Upper lobe of left lung (tissue), 6 donors: ENCODE measurements around the gene DST. TPM values are rescaled to one million over a fixed set of nuclear protein-coding genes. Genes with fewer than 3 reads are reported as not detected.
A peak's percentile ranks its signal among the peaks of the same experiment; 100 is the strongest.

Source experiments
- ATAC-seq, 2 donors: fragments of 200-7000 bp; cut with Tn5 transposase; one replicate each; pipeline ENCODE4 v1.9.1; 2022; ENCODE audit warnings: mild to moderate bottlenecking in 2 of 2, moderate library complexity in 2 of 2; ENCODE audit not compliant: low FRiP score in 2 of 2
- DNase-seq, 2 donors: peaks; one replicate each; pipeline ENCODE4 v3.0.0-alpha.2; 2019 to 2020
- H3K27ac ChIP-seq, 4 donors: fragments of 200-600 bp; sonication (generic); one replicate each; pipeline ENCODE4 v1.5.1; 2016 to 2019
- H3K27me3 ChIP-seq, 4 donors: fragments of 200-600 bp; sonication (generic); one replicate each; pipeline ENCODE4 v1.5.1; 2017 to 2019
- H3K36me3 ChIP-seq, 4 donors: fragments of 200-600 bp; sonication (generic); one replicate each; pipeline ENCODE4 v1.5.1; 2016 to 2019
- H3K4me1 ChIP-seq, 4 donors: fragments of 200-600 bp; sonication (generic); one replicate each; pipeline ENCODE4 v1.5.1; 2018 to 2019
- H3K4me3 ChIP-seq, 4 donors: fragments of 200-600 bp; sonication (generic); one replicate each; pipeline ENCODE4 v1.5.1; 2017 to 2019; ENCODE audit warnings: mild to moderate bottlenecking in 2 of 4, moderate library complexity in 1 of 4
- H3K9me3 ChIP-seq, 4 donors: fragments of 200-600 bp; sonication (generic); one replicate each; pipeline ENCODE4 v1.5.1; 2018 to 2019
- EP300 ChIP-seq, 4 donors: sonication (generic); formaldehyde crosslinking; IDR thresholded peaks; one replicate each; pipeline ENCODE4 v1.5.1; 2017; ENCODE audit warnings: antibody characterized with exemption in 4 of 4, control low read depth in 2 of 4
- POLR2A ChIP-seq, 4 donors: fragments of 450-650 bp; IDR thresholded peaks; one replicate each; pipeline ENCODE4 v1.5.1; 2016 to 2017; ENCODE audit warnings: antibody characterized with exemption in 4 of 4, mild to moderate bottlenecking in 2 of 4
- POLR2AphosphoS5 ChIP-seq, 2 donors: sonication (generic); formaldehyde crosslinking; IDR thresholded peaks; one replicate each; pipeline ENCODE4 v1.5.1; 2017; ENCODE audit warnings: antibody characterized with exemption in 2 of 2
- WGBS, 2 donors: methylation state at CpG; one replicate each; pipeline ENCODE4 v1.1.5; 2017 to 2018; 5-methylcytosine and 5-hydroxymethylcytosine counted together
- total RNA-seq, 6 donors: library from RNA; depleted of rRNA in 4 of 6; stranded (reverse); fragments of >200 nt in 4 of 6; gene quantifications; one replicate each; pipeline versions ENCODE4 v1.1.0 to v1.2.1, GENCODE V29; 2016 to 2021
- TF ChIP-seq, protein P1 (sequence below), 6 experiments: fragments of 450-650 bp in 4 of 6; fragments of 200-600 bp in 2 of 6; sonication (generic) in 2 of 6; IDR thresholded peaks; one replicate each; pipeline ENCODE4 v1.5.1; 2016 to 2019; ENCODE audit warnings: antibody characterized with exemption in 6 of 6
- donor health status: DM: no; HTN: no; CAD: no; lungs with moderate emphysema.
- donor health status: DM: no; HTN: yes; CAD: no; lungs with severe emphysema.

The DST gene
- total RNA-seq, 6 donors from 2014 or later: 241 to 477 (median 341) TPM

DNA sequence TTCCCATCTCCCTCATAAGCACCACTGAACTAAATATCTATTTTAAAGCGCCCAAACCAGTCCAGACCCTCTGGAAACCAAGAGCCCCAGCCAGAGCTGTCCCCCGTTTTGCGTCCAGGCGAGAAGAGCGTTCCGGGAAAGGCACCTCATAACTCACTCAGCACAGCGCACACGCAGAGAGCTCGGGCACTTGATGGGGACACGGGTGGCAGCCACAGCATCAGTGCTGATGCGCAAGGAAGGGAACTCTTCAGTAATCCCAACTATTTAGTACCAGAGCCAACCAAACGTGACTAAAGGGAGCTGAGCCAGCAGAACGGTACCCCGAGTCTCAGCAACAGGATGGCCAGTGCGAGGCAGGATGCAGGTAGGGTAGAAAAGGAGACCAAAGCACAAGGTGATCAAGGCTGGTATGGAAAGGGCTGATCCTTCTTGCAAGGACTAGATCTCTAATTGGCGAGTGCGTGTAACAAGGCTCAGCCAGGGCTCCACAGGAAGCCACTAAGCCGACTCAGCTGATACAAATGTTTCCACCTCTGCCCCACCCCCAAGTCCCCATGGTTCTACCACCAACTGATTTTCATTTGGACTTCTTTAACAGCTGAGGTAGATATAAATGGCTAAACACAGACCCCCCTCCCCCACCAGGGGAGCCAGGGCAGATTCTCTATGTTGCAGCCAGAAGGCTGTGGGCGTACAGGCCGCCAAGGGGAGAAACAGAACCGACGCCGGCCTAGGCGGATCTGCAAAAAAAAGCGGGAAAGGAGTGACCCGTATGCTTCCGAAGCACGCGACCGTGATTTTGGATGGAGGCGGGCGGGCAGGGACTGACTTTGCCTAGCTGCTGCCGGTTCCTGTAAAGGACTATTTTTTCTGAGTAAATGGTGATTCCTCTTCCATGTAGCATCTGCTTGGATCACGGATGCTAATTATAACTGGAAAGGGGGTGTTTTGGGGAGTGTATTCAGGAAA, 211.8 kb downstream of the DST start:
- H3K27me3 ChIP-seq: no peaks in the 10 kb centered on the region
- H3K36me3 ChIP-seq: no peaks in the 10 kb centered on the region
- H3K4me1 ChIP-seq: no peaks in the 10 kb centered on the region
- peak in 1 of 2 donors; percentile 29 for DNase-seq
- no peak overlapping the region for H3K27ac ChIP-seq
- TF ChIP-seq, protein P1, sequence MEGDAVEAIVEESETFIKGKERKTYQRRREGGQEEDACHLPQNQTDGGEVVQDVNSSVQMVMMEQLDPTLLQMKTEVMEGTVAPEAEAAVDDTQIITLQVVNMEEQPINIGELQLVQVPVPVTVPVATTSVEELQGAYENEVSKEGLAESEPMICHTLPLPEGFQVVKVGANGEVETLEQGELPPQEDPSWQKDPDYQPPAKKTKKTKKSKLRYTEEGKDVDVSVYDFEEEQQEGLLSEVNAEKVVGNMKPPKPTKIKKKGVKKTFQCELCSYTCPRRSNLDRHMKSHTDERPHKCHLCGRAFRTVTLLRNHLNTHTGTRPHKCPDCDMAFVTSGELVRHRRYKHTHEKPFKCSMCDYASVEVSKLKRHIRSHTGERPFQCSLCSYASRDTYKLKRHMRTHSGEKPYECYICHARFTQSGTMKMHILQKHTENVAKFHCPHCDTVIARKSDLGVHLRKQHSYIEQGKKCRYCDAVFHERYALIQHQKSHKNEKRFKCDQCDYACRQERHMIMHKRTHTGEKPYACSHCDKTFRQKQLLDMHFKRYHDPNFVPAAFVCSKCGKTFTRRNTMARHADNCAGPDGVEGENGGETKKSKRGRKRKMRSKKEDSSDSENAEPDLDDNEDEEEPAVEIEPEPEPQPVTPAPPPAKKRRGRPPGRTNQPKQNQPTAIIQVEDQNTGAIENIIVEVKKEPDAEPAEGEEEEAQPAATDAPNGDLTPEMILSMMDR (IDR thresholded peaks at IDR 0.05): no peak
- TF ChIP-seq POLR2A (IDR thresholded peaks at IDR 0.05): no peak
- no peak for TF ChIP-seq EP300 (IDR thresholded peaks at IDR 0.05)
- TF ChIP-seq POLR2AphosphoS5 (IDR thresholded peaks at IDR 0.05): no peak
- H3K9me3 ChIP-seq: peaks cover 0 to 15% (median 3%) of the 10 kb centered on the region in 4 donors
- no peak for ATAC-seq
- 87 to 88% methylated on average over 32 to 34 of the region's 34 CpGs for WGBS, 2 donors
- H3K4me3 ChIP-seq: no peak overlapping the region

DNA sequence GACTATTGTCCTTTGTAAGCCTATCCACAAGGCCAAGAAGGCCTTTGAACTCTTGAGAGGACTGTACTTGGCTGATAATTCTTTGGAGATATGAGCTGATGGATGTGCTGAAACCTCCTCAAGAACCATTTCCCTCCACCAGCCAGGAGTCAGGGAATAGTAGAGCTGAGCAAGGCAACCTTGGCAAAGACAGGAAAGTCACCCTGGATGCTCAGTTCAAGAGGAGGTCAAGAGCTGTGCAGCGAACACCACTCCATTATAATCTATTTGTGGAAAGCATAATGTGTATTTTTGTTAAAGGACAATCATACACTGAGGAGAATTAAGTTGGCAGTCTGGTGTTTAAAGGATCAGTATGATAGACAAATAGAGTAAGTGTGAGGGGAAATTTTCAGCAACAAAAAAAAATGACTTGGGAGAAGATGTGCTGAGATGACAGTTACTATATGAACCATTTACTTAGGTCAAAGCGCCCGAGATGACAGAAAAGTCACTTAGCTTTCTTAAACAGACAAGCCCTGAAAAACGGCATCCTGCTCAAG, 218.1 kb downstream of the DST start:
- WGBS, 2 donors: 76 to 86% methylated on average over 4 of the region's 4 CpGs
- no peaks in the 10 kb centered on the region for H3K36me3 ChIP-seq
- H3K9me3 ChIP-seq: no peaks in the 10 kb centered on the region
- DNase-seq (no peak), ATAC-seq (no peak)
- no peaks in the 10 kb centered on the region for H3K4me1 ChIP-seq
- H3K4me3 ChIP-seq: no peak overlapping the region
- TF ChIP-seq POLR2A (IDR thresholded peaks at IDR 0.05) (no peak), POLR2AphosphoS5 (IDR thresholded peaks at IDR 0.05) (no peak), EP300 (IDR thresholded peaks at IDR 0.05) (no peak)
- TF ChIP-seq, protein P1 (IDR thresholded peaks at IDR 0.05): no peak
- H3K27ac ChIP-seq: no peak overlapping the region
- no peaks in the 10 kb centered on the region for H3K27me3 ChIP-seq

DNA sequence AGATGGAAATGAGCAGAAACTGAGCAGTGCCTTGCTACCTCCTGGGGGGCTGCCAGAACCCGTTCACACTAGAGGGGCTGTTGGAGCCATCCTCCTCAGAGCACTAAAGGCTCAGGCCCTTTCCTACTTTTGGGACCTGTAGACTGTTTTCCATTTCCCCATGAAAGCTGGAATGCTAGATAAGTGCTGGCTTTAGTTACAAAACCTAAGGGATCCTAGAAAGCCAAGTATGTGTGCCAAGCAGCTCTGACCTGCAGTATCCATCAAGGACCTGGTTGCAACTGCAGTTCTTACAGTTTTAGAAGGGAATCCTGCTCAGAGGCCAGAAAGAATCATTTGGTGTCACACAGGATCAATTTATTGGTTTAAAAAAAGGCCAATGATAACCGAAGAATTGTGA, 218.6 kb downstream of the DST start:
- Histone ChIP-seq H3K4me1 (no peaks in the 10 kb centered on the region), H3K4me3 (no peak overlapping the region), H3K36me3 (no peaks in the 10 kb centered on the region), H3K27ac (no peak overlapping the region), H3K27me3 (no peaks in the 10 kb centered on the region), H3K9me3 (no peaks in the 10 kb centered on the region)
- ATAC-seq (peak in 1 of 2 donors; percentile 32), DNase-seq (no peak)
- WGBS, 2 donors: 55 to 81% methylated on average over 2 of the region's 2 CpGs
- TF ChIP-seq POLR2A (IDR thresholded peaks at IDR 0.05): no peak
- TF ChIP-seq EP300 (IDR thresholded peaks at IDR 0.05): no peak
- TF ChIP-seq, protein P1 (IDR thresholded peaks at IDR 0.05): no peak
- TF ChIP-seq POLR2AphosphoS5 (IDR thresholded peaks at IDR 0.05): no peak

DNA sequence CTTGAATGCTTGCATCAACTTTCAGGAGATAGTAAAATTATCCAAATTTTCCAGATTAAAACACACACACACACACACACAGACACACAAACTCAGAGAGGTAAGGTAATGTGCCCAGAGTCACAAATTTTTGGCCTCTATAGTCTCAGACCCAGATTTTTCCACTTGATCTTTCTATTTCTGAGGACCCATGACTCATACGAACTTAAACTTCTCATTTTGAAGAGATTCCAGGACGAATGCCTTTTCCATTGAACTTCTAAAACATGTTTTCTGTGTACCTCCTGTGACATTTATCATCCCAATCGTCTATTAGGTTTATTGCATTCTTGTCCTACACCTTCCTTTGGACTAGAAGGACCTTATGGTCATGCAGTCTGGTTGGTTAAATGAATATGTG, 222.4 kb downstream of the DST start:
- no peaks in the 10 kb centered on the region for H3K36me3 ChIP-seq
- ATAC-seq (no peak), DNase-seq (no peak)
- no peak overlapping the region for H3K27ac ChIP-seq
- 79 to 81% methylated on average over 3 of the region's 3 CpGs for WGBS, 2 donors
- no peaks in the 10 kb centered on the region for H3K4me1 ChIP-seq
- H3K27me3 ChIP-seq: no peaks in the 10 kb centered on the region
- no peak overlapping the region for H3K4me3 ChIP-seq
- TF ChIP-seq POLR2AphosphoS5 (IDR thresholded peaks at IDR 0.05) (no peak), EP300 (IDR thresholded peaks at IDR 0.05) (no peak), POLR2A (IDR thresholded peaks at IDR 0.05) (no peak)
- TF ChIP-seq, protein P1 (IDR thresholded peaks at IDR 0.05): no peak
- no peaks in the 10 kb centered on the region for H3K9me3 ChIP-seq
